GM21723 (cell line): ENCODE results near the gene F10.

ENCODE experiments used
- ATAC-seq: cut with Tn5 transposase; IDR thresholded peaks from one replicate; pipeline ENCODE4 v1.9.1; 2021; ENCODE audit warnings: mild to moderate bottlenecking, moderate library complexity; ENCODE audit not compliant: unreplicated experiment

The F10 gene

GRCh38 chr13:113086031-113086750 lies 36.4 kb upstream of the F10 start:
- ATAC-seq = no peak

- no peak for ATAC-seq
These were observed 35.3 kb upstream of the F10 start for GRCh38 chr13:113086991-113087922.

- no peak for ATAC-seq
These were observed 34.5 kb upstream of the F10 start for GRCh38 chr13:113087923-113088690.

GRCh38 chr13:113088691-113089020 lies 33.9 kb upstream of the F10 start:
- no peak for ATAC-seq

GRCh38 chr13:113089693-113090414 lies 32.7 kb upstream of the F10 start:
- no peak for ATAC-seq

GRCh38 chr13:113090415-113090770 lies 32.2 kb upstream of the F10 start:
- no peak for ATAC-seq

- ATAC-seq = no peak
These were observed 31.8 kb upstream of the F10 start for GRCh38 chr13:113090806-113091205.

- no peak for ATAC-seq
These were observed 31.3 kb upstream of the F10 start for GRCh38 chr13:113091211-113091771.

- no peak for ATAC-seq
These were observed 30.5 kb upstream of the F10 start for GRCh38 chr13:113091891-113092775.

- ATAC-seq = no peak
These were observed 29.6 kb upstream of the F10 start for GRCh38 chr13:113092776-113093579.

- ATAC-seq = no peak
These were observed 28.8 kb upstream of the F10 start for GRCh38 chr13:113093580-113094409.

GRCh38 chr13:113094410-113094800 lies 28.2 kb upstream of the F10 start:
- no peak for ATAC-seq

- no peak for ATAC-seq
These were observed 27.2 kb upstream of the F10 start for GRCh38 chr13:113095146-113096051.

- no peak for ATAC-seq
These were observed 26.4 kb upstream of the F10 start for GRCh38 chr13:113096052-113096744.

- ATAC-seq = no peak
These were observed 25.8 kb upstream of the F10 start for GRCh38 chr13:113096745-113097305.

- no peak for ATAC-seq
These were observed 24.9 kb upstream of the F10 start for GRCh38 chr13:113097651-113098050.
